ENCODE measurements around the gene MCF2.

MCF2 gene

DNA sequence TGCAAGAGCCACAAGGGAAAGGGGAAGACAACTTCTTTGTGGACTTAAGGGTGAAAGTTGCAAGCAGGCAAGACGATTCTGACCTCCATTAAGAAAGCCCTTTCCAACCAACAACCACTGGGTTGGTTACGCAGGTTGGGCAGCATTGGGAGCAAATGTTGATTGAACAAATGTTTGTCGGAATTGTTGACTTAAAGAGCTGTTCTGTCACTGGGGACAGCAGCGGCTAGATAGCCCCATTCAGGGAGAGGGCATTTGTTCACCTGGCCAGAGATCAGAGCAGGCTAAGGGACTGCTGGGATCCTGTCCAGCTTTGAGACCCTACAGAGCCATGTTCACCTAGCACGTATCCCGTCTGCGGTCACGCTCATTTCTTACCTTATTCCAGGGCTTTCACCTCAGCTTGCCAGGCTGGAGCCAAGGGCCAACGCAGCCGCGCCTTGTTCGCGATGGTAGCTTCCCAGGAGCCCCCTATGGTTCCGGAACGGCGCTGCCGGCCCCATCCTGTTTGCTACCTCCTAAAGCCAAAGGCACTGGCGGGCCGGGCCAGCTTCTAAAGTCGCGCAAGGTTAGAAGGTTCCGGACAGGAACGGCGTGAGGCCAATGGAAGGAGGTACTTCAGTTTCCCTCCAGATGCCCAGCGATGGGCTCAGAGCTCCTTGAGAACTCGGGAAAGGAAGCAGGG is 152.8 kb downstream of the MCF2 start:
- no peak overlapping the region for H3K27ac ChIP-seq (ENCODE audit: extremely low read depth, low read depth, low read length)
- CTCF ChIA-PET, result interaction anchor here (0.7 kb wide), 1 partner anchor 26 kb away, joined by 3 read pairs; no protein-coding TSS in a partner anchor

DNA sequence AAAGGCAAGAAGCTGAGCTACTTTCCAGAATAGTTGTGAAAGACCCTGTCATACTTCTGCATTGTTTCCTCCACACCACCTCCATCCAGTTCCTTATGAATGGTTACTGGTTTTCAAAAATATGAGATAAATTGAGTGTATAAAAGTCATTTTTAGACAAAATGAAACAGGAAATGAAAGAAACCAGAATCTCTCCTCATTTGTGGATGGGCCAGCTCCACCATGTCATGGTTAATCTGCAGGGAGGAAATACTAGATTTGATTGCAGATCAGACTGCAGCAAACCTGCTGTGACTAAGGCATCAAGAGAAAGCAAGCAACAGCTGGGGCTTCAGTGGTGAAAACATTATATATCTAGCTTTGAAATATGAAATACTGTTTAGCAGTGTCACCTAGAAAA is 153.6 kb downstream of the MCF2 start:
- Histone ChIP-seq H3K4me3 (ENCODE audit: low read depth, low read length) (no peak overlapping the region), H3K27ac (ENCODE audit: extremely low read depth, low read depth, low read length) (no peak overlapping the region), H3K9me3 (ENCODE audit: control insufficient read depth, insufficient read depth, low read depth, low read length) (no peaks in the 10 kb centered on the region; the same call in 1 of the 2 replicates), H3K4me1 (ENCODE audit: control insufficient read depth, insufficient read depth, low read length) (no peaks in the 10 kb centered on the region), H3K36me3 (ENCODE audit: control insufficient read depth in 2 of 2, insufficient read depth in 1 of 2, low read length in 2 of 2) (no peaks in the 10 kb centered on the region; a peak in 1 of 3 replicates)
- ChIA-PET POLR2A (no interaction called here), CTCF (interaction anchor here (0.9 kb wide), 1 partner anchor 778 kb away, joined by 3 read pairs; no protein-coding TSS in a partner anchor)
- TF ChIP-seq ZNF544 (tag by site-specific recombination; IDR thresholded peaks at IDR 0.05), result no peak
- TF ChIP-seq ZBTB21 (tag by site-specific recombination; IDR thresholded peaks at IDR 0.05), result no peak
- TF ChIP-seq, protein P1, sequence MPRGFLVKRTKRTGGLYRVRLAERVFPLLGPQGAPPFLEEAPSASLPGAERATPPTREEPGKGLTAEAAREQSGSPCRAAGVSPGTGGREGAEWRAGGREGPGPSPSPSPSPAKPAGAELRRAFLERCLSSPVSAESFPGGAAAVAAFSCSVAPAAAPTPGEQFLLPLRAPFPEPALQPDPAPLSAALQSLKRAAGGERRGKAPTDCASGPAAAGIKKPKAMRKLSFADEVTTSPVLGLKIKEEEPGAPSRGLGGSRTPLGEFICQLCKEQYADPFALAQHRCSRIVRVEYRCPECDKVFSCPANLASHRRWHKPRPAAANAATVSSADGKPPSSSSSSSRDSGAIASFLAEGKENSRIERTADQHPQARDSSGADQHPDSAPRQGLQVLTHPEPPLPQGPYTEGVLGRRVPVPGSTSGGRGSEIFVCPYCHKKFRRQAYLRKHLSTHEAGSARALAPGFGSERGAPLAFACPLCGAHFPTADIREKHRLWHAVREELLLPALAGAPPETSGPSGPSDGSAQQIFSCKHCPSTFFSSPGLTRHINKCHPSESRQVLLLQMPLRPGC (tag by site-specific recombination; IDR thresholded peaks at IDR 0.05), result no peak
- TF ChIP-seq ZNF274 (IDR thresholded peaks at IDR 0.05; ENCODE audit: low read length), result no peak
- no peak for TF ChIP-seq ZNF274 (tag by site-specific recombination; IDR thresholded peaks at IDR 0.05; ENCODE audit: borderline replicate concordance)
- TF ChIP-seq TRIM28 (IDR thresholded peaks at IDR 0.05; ENCODE audit: borderline replicate concordance, low read length), result no peak

More for the DNA sequence above, 152.8 kb downstream of the MCF2 start:
- TF ChIP-seq ZSCAN30 (tag by site-specific recombination; IDR thresholded peaks at IDR 0.05) (no peak), GLI2 (tag by site-specific recombination; IDR thresholded peaks at IDR 0.05; ENCODE audit: borderline replicate concordance, low read depth) (no peak), GFI1B (tag by site-specific recombination; IDR thresholded peaks at IDR 0.05) (no peak), ZIC2 (tag by site-specific recombination; IDR thresholded peaks at IDR 0.05) (no peak), ZNF776 (tag by site-specific recombination; IDR thresholded peaks at IDR 0.05; ENCODE audit: borderline replicate concordance) (no peak), ZFHX2 (tag by site-specific recombination; conservative IDR thresholded peaks at IDR 0.05) (no peak), ZNF747 (tag by site-specific recombination; IDR thresholded peaks at IDR 0.05) (no peak)
- TF ChIP-seq, protein P2, sequence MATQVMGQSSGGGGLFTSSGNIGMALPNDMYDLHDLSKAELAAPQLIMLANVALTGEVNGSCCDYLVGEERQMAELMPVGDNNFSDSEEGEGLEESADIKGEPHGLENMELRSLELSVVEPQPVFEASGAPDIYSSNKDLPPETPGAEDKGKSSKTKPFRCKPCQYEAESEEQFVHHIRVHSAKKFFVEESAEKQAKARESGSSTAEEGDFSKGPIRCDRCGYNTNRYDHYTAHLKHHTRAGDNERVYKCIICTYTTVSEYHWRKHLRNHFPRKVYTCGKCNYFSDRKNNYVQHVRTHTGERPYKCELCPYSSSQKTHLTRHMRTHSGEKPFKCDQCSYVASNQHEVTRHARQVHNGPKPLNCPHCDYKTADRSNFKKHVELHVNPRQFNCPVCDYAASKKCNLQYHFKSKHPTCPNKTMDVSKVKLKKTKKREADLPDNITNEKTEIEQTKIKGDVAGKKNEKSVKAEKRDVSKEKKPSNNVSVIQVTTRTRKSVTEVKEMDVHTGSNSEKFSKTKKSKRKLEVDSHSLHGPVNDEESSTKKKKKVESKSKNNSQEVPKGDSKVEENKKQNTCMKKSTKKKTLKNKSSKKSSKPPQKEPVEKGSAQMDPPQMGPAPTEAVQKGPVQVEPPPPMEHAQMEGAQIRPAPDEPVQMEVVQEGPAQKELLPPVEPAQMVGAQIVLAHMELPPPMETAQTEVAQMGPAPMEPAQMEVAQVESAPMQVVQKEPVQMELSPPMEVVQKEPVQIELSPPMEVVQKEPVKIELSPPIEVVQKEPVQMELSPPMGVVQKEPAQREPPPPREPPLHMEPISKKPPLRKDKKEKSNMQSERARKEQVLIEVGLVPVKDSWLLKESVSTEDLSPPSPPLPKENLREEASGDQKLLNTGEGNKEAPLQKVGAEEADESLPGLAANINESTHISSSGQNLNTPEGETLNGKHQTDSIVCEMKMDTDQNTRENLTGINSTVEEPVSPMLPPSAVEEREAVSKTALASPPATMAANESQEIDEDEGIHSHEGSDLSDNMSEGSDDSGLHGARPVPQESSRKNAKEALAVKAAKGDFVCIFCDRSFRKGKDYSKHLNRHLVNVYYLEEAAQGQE (tag by site-specific recombination; IDR thresholded peaks at IDR 0.05), result no peak
- TF ChIP-seq, protein P3, sequence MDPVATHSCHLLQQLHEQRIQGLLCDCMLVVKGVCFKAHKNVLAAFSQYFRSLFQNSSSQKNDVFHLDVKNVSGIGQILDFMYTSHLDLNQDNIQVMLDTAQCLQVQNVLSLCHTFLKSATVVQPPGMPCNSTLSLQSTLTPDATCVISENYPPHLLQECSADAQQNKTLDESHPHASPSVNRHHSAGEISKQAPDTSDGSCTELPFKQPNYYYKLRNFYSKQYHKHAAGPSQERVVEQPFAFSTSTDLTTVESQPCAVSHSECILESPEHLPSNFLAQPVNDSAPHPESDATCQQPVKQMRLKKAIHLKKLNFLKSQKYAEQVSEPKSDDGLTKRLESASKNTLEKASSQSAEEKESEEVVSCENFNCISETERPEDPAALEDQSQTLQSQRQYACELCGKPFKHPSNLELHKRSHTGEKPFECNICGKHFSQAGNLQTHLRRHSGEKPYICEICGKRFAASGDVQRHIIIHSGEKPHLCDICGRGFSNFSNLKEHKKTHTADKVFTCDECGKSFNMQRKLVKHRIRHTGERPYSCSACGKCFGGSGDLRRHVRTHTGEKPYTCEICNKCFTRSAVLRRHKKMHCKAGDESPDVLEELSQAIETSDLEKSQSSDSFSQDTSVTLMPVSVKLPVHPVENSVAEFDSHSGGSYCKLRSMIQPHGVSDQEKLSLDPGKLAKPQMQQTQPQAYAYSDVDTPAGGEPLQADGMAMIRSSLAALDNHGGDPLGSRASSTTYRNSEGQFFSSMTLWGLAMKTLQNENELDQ (tag by site-specific recombination; IDR thresholded peaks at IDR 0.05; ENCODE audit: low read depth), result no peak
- H3K36me3 ChIP-seq (ENCODE audit: control insufficient read depth in 2 of 2, insufficient read depth in 1 of 2, low read length in 2 of 2), result no peaks in the 10 kb centered on the region; a peak in 1 of 3 replicates
- H3K9me3 ChIP-seq (ENCODE audit: control insufficient read depth, insufficient read depth, low read depth, low read length), result no peaks in the 10 kb centered on the region; the same call in 1 of the 2 replicates
- H3K4me1 ChIP-seq (ENCODE audit: control insufficient read depth, insufficient read depth, low read length), result no peaks in the 10 kb centered on the region
- H3K4me3 ChIP-seq (ENCODE audit: low read depth, low read length), result no peak overlapping the region
- POLR2A ChIA-PET, result no interaction called here
